MCF 10A (cell line): ENCODE results near the gene SCARB2. TPM values are rescaled to one million over a fixed set of nuclear protein-coding genes. Genes with fewer than 3 reads are reported as not detected.

Experiments used
- BruUV-seq: library from RNA; stranded (reverse); fragments of 400-500 nt; replicated peaks from 2 replicates; lab custom pipeline; 2021; lab: Mats Ljungman, UMichigan
- CTCF ChIA-PET: fragments of 300-600 bp; sonication (Branson Sonifier 250); formaldehyde crosslinking; extraction: SDS; loops from one replicate; lab custom pipeline; 2021; ENCODE audit warnings: antibody characterized with exemption, inconsistent platforms; lab: Yijun Ruan, JAX
- POLR2A ChIA-PET: fragments of 300-600, 350-650 bp; sonication (Branson Sonifier 250); formaldehyde crosslinking; extraction: SDS; loops from one replicate; lab custom pipeline; 2020; ENCODE audit warnings: antibody characterized with exemption, inconsistent platforms; lab: Yijun Ruan, JAX
- DNase-seq: peaks from one replicate; pipeline ENCODE4 v3.0.0-alpha.2; 2018; ENCODE audit not compliant: unreplicated experiment
- H3K27ac Mint-ChIP-seq: one replicate; pipeline ENCODE4 v1.8.0; 2022; ENCODE audit warnings: mild to moderate bottlenecking, low read depth, mixed read lengths; ENCODE audit not compliant: unreplicated experiment
- H3K27me3 Mint-ChIP-seq: one replicate; pipeline ENCODE4 v1.8.0; 2022; ENCODE audit warnings: mixed read lengths; ENCODE audit not compliant: insufficient read depth, unreplicated experiment
- H3K36me3 Mint-ChIP-seq: one replicate; pipeline ENCODE4 v1.8.0; 2022; ENCODE audit warnings: mild to moderate bottlenecking, moderate library complexity, mixed read lengths; ENCODE audit not compliant: insufficient read depth, unreplicated experiment
- H3K4me1 Mint-ChIP-seq: one replicate; pipeline ENCODE4 v1.8.0; 2022; ENCODE audit warnings: mixed read lengths; ENCODE audit not compliant: insufficient read depth, unreplicated experiment
- H3K4me3 Mint-ChIP-seq: one replicate; pipeline ENCODE4 v1.8.0; 2022; ENCODE audit warnings: mild to moderate bottlenecking, moderate library complexity, mixed read lengths; ENCODE audit not compliant: unreplicated experiment
- H3K9me3 Mint-ChIP-seq: one replicate; pipeline ENCODE4 v1.8.0; 2022; ENCODE audit warnings: mixed read lengths; ENCODE audit not compliant: unreplicated experiment
- intact Hi-C: fragments of 100-400 bp; cut with micrococcal nuclease; formaldehyde crosslinking; loops from 2 replicates; pipeline ENCODE4 v1.14.1; 2022
- total RNA-seq: library from RNA; stranded (reverse); gene quantifications from 2 replicates; pipeline ENCODE4 v1.2.3, GENCODE V29; 2022
- TF ChIP-seq, protein P1 (sequence below): fragments of 200-600 bp; IDR thresholded peaks from one replicate; pipeline ENCODE4 v1.8.0; 2022; ENCODE audit warnings: antibody characterized with exemption, mild to moderate bottlenecking; ENCODE audit not compliant: unreplicated experiment

SCARB2 gene
- total RNA-seq, 1 experiment from 2014 or later = 67.2 TPM

DNA sequence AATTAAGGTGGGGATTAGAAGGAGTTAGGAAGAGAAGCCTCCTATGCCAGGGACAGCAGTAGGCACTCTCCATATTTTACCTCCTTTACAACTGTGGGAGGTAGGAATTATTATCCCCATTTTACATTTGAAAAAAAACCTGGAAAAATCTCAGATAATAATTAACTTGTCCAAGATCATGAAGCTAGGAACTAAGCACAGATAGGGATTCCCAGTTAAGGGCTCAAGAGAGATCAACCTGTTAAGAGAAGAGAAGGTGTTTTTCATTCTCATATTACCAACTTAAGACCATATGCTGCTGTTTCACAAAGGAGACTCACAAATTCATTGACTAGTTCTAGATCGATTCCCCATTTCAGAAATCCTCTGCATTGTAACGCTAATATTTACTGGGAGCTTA, 21.8 kb upstream of the SCARB2 start:
- Mint-ChIP-seq H3K36me3 (no peaks in the 10 kb centered on the region), H3K9me3 (peaks cover 12% of the 10 kb centered on the region), H3K27ac (peak overlapping the region; percentile 9), H3K27me3 (no peaks in the 10 kb centered on the region), H3K4me1 (peaks cover 43% of the 10 kb centered on the region), H3K4me3 (no peak overlapping the region)
- TF ChIP-seq, protein P1, sequence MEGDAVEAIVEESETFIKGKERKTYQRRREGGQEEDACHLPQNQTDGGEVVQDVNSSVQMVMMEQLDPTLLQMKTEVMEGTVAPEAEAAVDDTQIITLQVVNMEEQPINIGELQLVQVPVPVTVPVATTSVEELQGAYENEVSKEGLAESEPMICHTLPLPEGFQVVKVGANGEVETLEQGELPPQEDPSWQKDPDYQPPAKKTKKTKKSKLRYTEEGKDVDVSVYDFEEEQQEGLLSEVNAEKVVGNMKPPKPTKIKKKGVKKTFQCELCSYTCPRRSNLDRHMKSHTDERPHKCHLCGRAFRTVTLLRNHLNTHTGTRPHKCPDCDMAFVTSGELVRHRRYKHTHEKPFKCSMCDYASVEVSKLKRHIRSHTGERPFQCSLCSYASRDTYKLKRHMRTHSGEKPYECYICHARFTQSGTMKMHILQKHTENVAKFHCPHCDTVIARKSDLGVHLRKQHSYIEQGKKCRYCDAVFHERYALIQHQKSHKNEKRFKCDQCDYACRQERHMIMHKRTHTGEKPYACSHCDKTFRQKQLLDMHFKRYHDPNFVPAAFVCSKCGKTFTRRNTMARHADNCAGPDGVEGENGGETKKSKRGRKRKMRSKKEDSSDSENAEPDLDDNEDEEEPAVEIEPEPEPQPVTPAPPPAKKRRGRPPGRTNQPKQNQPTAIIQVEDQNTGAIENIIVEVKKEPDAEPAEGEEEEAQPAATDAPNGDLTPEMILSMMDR = no peak
- DNase-seq = no peak
- intact Hi-C loops = no loop called here
- CTCF ChIA-PET = interaction anchor here (1.0 to 1.6 kb wide), 2 partner anchors 15 to 56 kb away, joined by 3 to 5 read pairs; no protein-coding TSS in a partner anchor
- POLR2A ChIA-PET = interaction anchor here (0.7 to 7.8 kb wide), 6 partner anchors 10 to 87 kb away, joined by 4 to 69 read pairs (median 4); partner anchors contain the start of genes FAM47E, NUP54 and SCARB2
- BruUV-seq = no TSS peak

GRCh38 chr4:76234679-76235044, 21.0 kb upstream of the SCARB2 start:
- Mint-ChIP-seq H3K27ac (peak overlapping the region; percentile 83), H3K9me3 (peaks cover 7% of the 10 kb centered on the region), H3K4me1 (peaks cover 46% of the 10 kb centered on the region), H3K4me3 (no peak overlapping the region), H3K36me3 (no peaks in the 10 kb centered on the region), H3K27me3 (no peaks in the 10 kb centered on the region)
- intact Hi-C loops = no loop called here
- ChIA-PET POLR2A (interaction anchor here (1.4 to 7.8 kb wide), 3 partner anchors 9 to 86 kb away, joined by 4 to 69 read pairs (median 5); partner anchors contain the start of genes NUP54 and SCARB2), CTCF (no interaction called here)
- TF ChIP-seq, protein P1 = no peak
- DNase-seq = no peak
- BruUV-seq = no TSS peak

GRCh38 chr4:76233967-76234678, 20.5 kb upstream of the SCARB2 start:
- BruUV-seq = no TSS peak
- peaks cover 46% of the 10 kb centered on the region for H3K4me1 Mint-ChIP-seq
- intact Hi-C loops = no loop called here
- ChIA-PET POLR2A (interaction anchor here (1.6 to 7.8 kb wide), 3 partner anchors 14 to 72 kb away, joined by 9 to 69 read pairs (median 18); partner anchors contain the start of genes SCARB2 and STBD1), CTCF (interaction anchor here (0.7 kb wide), 1 partner anchor 36 kb away, joined by 4 read pairs; no protein-coding TSS in a partner anchor)
- no peaks in the 10 kb centered on the region for H3K27me3 Mint-ChIP-seq
- H3K9me3 Mint-ChIP-seq = peaks cover 11% of the 10 kb centered on the region
- no peak for DNase-seq
- peak overlapping the region; percentile 83 for H3K27ac Mint-ChIP-seq
- no peak overlapping the region for H3K4me3 Mint-ChIP-seq
- no peaks in the 10 kb centered on the region for H3K36me3 Mint-ChIP-seq
- TF ChIP-seq, protein P1 = no peak

GRCh38 chr4:76233529-76233928, 19.9 kb upstream of the SCARB2 start:
- H3K4me3 Mint-ChIP-seq = peak overlapping the region; percentile 48
- peak overlapping the region; percentile 83 for H3K27ac Mint-ChIP-seq
- no TSS peak for BruUV-seq
- H3K36me3 Mint-ChIP-seq = no peaks in the 10 kb centered on the region
- H3K4me1 Mint-ChIP-seq = peaks cover 46% of the 10 kb centered on the region
- CTCF ChIA-PET = interaction anchor here (0.5 to 0.7 kb wide), 3 partner anchors 36 to 1053 kb away, joined by 4 to 5 read pairs (median 4); no protein-coding TSS in a partner anchor
- intact Hi-C loops = no loop called here
- DNase-seq = peak; percentile 36
- POLR2A ChIA-PET = interaction anchor here (0.8 to 7.8 kb wide), 7 partner anchors 9 to 73 kb away, joined by 3 to 69 read pairs (median 4); partner anchors contain the start of genes SCARB2 and STBD1
- H3K27me3 Mint-ChIP-seq = no peaks in the 10 kb centered on the region
- H3K9me3 Mint-ChIP-seq = peaks cover 17% of the 10 kb centered on the region
- TF ChIP-seq, protein P1 = no peak
